ENCODE measurements around the gene CADM2. TPM values are rescaled to one million over a fixed set of nuclear protein-coding genes. Genes with fewer than 3 reads are reported as not detected.

Gene CADM2
- total RNA-seq, 1 donor from 2014 or later = 6.8 TPM

DNA sequence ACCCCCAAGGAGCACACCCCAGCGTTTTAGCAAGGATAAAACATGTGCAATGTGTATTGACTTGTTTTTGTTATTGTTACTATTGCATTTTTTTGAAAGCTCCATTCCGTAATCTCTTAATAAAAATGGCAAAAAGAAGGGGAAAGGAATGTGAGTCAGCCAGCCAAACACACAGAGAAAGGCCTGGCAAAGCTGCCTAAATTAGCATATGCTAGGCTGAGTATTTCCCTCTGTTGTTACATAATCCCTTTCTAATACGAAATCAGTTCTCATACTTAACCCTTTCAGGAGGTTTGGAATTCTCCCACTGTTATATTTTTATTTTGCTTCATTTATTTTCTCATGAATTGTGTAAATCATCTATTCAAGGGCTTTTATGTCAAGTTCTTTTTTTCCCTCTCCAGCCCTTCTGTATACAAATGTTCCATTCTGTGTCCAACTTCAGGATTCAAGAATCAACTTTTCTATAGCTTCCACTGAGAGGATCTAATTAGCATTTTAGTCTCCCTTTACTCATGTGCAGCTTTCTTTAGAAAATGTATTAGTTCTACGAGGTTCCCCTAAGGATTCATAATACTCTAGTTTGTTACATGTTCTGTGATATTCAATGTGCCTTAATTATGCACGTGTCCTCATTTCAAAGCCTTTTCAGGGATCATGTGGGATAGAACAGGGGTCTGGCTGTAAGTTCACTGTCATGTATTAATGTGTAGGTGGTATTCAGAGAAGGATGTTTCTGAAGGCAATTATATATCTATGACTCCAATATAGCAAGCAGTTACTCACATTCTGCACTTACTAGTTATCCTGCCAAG, 9.2 kb downstream of the CADM2 start:
- H4K20me1 ChIP-seq (ENCODE audit: low read depth) = no peaks in the 10 kb centered on the region
- H3K27ac ChIP-seq = peak overlapping the region; percentile 82
- H3K4me1 Mint-ChIP-seq = peaks cover 46% of the 10 kb centered on the region
- peaks cover 76% of the 10 kb centered on the region for H3K79me2 ChIP-seq (ENCODE audit: low read depth)
- H3K4me1 ChIP-seq = peaks cover 52% of the 10 kb centered on the region
- TF ChIP-seq EZH2phosphoT487 (IDR thresholded peaks at IDR 0.05) (no peak), EZH2 (IDR thresholded peaks at IDR 0.05) (no peak), CTCF (IDR thresholded peaks at IDR 0.05) (no peak)
- no peak overlapping the region for H2AFZ ChIP-seq (replicated peaks)
- no peaks in the 10 kb centered on the region for H3K36me3 ChIP-seq
- peak overlapping the region; percentile 52 for H3K4me3 Mint-ChIP-seq
- peak overlapping the region; percentile 89 for H3K27ac Mint-ChIP-seq
- H3K9me3 Mint-ChIP-seq = no peaks in the 10 kb centered on the region
- no peak overlapping the region for H3K9ac ChIP-seq
- no peaks in the 10 kb centered on the region for H3K36me3 Mint-ChIP-seq
- peak; percentile 69 for DNase-seq (ENCODE audit: low spot score)
- H3F3A ChIP-seq (ENCODE audit: low read depth) = peaks cover 16% of the 10 kb centered on the region
- no peaks in the 10 kb centered on the region for H3K9me3 ChIP-seq (ENCODE audit: low read depth)
- no peaks in the 10 kb centered on the region for H3K27me3 ChIP-seq
- peak overlapping the region; percentile 66 for H3K4me2 ChIP-seq
- peaks cover 2% of the 10 kb centered on the region for H3K27me3 Mint-ChIP-seq (ENCODE audit: insufficient read depth, low read depth)
- H3K4me3 ChIP-seq = peak overlapping the region; percentile 12

DNA sequence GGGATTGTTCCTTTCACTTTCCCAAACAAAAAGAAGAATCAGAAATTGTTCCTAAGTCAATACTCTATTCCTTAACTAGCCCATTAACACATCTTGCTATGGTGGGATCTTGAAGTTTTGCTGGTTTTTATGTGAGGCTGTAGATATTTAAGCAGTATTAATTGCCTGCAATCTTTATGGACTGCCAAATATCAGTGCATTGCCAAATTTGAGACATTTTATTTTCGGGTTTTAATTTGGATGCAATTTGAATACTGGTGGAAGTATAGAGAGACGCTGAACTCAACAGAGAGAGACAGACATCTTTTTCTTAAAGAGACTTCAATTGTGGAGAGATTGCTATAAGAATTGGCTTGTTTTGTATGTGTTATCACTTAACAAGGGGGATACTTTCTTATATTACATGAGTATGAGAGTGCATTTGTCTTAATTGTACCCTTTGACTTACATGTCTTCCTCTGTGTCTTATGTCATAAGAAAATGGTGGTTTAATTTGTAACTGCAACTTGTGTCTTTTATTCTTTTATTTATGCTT, 10.0 kb downstream of the CADM2 start:
- Histone ChIP-seq H2AFZ (replicated peaks) (no peak overlapping the region), H3K4me2 (peak overlapping the region; percentile 66), H4K20me1 (ENCODE audit: low read depth) (no peaks in the 10 kb centered on the region), H3K9ac (no peak overlapping the region), H3K27ac (peak overlapping the region; percentile 4), H3K4me1 (peaks cover 48% of the 10 kb centered on the region), H3K36me3 (no peaks in the 10 kb centered on the region), H3K9me3 (ENCODE audit: low read depth) (no peaks in the 10 kb centered on the region), H3F3A (ENCODE audit: low read depth) (peaks cover 16% of the 10 kb centered on the region), H3K79me2 (ENCODE audit: low read depth) (peaks cover 68% of the 10 kb centered on the region), H3K4me3 (no peak overlapping the region), H3K27me3 (no peaks in the 10 kb centered on the region)
- peaks cover 46% of the 10 kb centered on the region for H3K4me1 Mint-ChIP-seq
- H3K27ac Mint-ChIP-seq = no peak overlapping the region
- no peak overlapping the region for H3K4me3 Mint-ChIP-seq
- DNase-seq (ENCODE audit: low spot score) = no peak
- no peaks in the 10 kb centered on the region for H3K9me3 Mint-ChIP-seq
- TF ChIP-seq CTCF (IDR thresholded peaks at IDR 0.05) (no peak), EZH2phosphoT487 (IDR thresholded peaks at IDR 0.05) (no peak), EZH2 (IDR thresholded peaks at IDR 0.05) (no peak)
- no peaks in the 10 kb centered on the region for H3K36me3 Mint-ChIP-seq
- peaks cover 2% of the 10 kb centered on the region for H3K27me3 Mint-ChIP-seq (ENCODE audit: insufficient read depth, low read depth)

GRCh38 chr3:84974347-84974746, 15.6 kb downstream of the CADM2 start:
- Histone ChIP-seq H3F3A (ENCODE audit: low read depth) (no peaks in the 10 kb centered on the region), H3K4me1 (peaks cover 17% of the 10 kb centered on the region), H2AFZ (replicated peaks) (no peak overlapping the region), H4K20me1 (ENCODE audit: low read depth) (no peaks in the 10 kb centered on the region), H3K79me2 (ENCODE audit: low read depth) (peaks cover 19% of the 10 kb centered on the region), H3K27ac (no peak overlapping the region), H3K36me3 (no peaks in the 10 kb centered on the region), H3K4me3 (no peak overlapping the region), H3K9me3 (ENCODE audit: low read depth) (no peaks in the 10 kb centered on the region), H3K9ac (no peak overlapping the region), H3K4me2 (no peak overlapping the region), H3K27me3 (no peaks in the 10 kb centered on the region)
- TF ChIP-seq EZH2 (IDR thresholded peaks at IDR 0.05) (no peak), EZH2phosphoT487 (IDR thresholded peaks at IDR 0.05) (no peak), CTCF (IDR thresholded peaks at IDR 0.05) (peak; percentile 36)
- Mint-ChIP-seq H3K27ac (no peak overlapping the region), H3K36me3 (no peaks in the 10 kb centered on the region), H3K27me3 (ENCODE audit: insufficient read depth, low read depth) (no peaks in the 10 kb centered on the region), H3K4me1 (peaks cover 13% of the 10 kb centered on the region), H3K9me3 (no peaks in the 10 kb centered on the region), H3K4me3 (no peak overlapping the region)
- DNase-seq (ENCODE audit: low spot score) = no peak

Data from neural progenitor cell (in vitro differentiated cells).